Measurements from ENCODE around the gene WDR90. TPM values are rescaled to one million over a fixed set of nuclear protein-coding genes. Genes with fewer than 3 reads are reported as not detected.

Gene WDR90
- total RNA-seq, 4 donors from 2014 or later: 11.1 to 32.1 (median 18.9) TPM

DNA sequence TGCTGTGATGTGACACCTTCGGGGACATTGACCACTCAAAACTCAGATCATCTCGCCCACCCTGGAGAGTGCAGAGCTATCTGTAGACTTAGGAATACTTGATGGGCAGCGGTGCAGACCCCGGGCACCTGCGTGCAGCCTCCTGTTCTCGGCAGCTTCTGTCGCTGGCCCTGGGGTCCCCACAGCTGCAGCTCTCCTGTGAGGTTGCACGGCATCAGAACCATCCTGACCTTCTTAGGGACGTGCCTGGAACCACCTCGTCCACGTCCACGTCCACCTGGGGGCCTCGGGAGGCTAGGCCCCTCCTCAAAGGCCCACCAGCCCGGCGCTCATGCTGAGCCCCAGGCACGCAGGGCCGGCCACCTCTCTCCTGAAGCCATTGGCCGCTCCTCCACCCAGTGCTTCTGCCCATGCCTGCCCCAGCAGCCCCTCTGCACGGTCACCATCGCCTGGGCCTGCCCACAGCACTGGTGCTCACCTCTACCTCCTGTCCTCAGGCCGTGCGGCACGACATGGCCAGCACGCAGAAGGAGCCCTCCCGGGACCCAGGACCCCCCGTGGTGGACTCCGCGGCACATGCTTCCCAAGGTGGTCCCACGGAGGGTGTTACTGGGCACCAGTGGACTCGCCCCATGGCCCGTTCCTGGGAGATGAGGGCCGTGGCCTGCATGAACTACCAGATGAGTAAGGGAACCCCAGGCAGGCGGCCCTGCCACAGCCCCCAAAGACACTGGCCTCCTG lies 20.7 kb upstream of the WDR90 start:
- WGBS, 2 donors: 90 to 92% methylated on average over 14 to 33 of the region's 33 CpGs
- peak in 1 of 2 donors; percentile 87 for DNase-seq (ENCODE audit: low spot score in 2 of 2)
- intact Hi-C loops (cut with DNase I; ENCODE audit: low total_unique reads): no loop called here
- TF ChIP-seq, protein P1, sequence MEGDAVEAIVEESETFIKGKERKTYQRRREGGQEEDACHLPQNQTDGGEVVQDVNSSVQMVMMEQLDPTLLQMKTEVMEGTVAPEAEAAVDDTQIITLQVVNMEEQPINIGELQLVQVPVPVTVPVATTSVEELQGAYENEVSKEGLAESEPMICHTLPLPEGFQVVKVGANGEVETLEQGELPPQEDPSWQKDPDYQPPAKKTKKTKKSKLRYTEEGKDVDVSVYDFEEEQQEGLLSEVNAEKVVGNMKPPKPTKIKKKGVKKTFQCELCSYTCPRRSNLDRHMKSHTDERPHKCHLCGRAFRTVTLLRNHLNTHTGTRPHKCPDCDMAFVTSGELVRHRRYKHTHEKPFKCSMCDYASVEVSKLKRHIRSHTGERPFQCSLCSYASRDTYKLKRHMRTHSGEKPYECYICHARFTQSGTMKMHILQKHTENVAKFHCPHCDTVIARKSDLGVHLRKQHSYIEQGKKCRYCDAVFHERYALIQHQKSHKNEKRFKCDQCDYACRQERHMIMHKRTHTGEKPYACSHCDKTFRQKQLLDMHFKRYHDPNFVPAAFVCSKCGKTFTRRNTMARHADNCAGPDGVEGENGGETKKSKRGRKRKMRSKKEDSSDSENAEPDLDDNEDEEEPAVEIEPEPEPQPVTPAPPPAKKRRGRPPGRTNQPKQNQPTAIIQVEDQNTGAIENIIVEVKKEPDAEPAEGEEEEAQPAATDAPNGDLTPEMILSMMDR (IDR thresholded peaks at IDR 0.05): no peak
- TF ChIP-seq POLR2A (IDR thresholded peaks at IDR 0.05): no peak
- H3K4me3 ChIP-seq (ENCODE audit: low read depth, poor library complexity, severe bottlenecking): no peak overlapping the region

DNA sequence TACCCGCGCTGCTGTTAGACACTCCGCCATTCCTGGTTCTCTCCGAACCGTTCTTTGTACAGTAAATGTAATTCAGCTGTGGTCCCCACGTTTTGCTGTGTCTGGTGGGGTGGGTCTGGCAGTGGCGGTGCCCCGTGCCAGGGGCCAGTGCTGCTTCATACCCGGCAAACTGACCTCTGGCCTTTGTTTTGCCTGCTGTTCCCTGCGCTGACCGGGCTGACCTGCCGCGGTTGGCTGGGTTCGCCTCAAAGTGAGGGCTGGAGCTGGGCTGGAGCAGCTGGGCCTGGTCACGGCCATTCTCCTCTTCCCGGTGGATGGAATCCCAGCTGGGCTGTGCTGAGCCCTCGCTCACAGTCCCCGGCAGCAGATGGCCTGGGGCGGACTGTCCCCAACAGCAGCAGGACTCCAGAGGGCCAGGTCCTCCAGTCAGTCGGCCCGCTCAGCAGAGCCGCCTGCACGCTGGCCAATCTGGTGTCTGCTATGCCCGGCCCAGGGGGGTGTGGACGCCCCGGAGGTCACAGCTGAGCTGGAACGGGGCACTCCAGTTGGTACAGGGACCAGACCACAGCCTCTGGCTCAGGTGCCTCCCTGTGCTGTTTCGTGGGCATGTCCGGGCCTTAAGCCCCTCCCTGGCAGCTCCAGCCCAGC lies 19.9 kb upstream of the WDR90 start:
- WGBS, 2 donors: 67 to 70% methylated on average over 26 to 29 of the region's 29 CpGs
- intact Hi-C loops (cut with DNase I; ENCODE audit: low total_unique reads): no loop called here
- H3K4me3 ChIP-seq (ENCODE audit: low read depth, poor library complexity, severe bottlenecking): no peak overlapping the region
- DNase-seq (ENCODE audit: low spot score in 2 of 2): no peak
- TF ChIP-seq POLR2A (IDR thresholded peaks at IDR 0.05): no peak
- TF ChIP-seq, protein P1 (IDR thresholded peaks at IDR 0.05): no peak

DNA sequence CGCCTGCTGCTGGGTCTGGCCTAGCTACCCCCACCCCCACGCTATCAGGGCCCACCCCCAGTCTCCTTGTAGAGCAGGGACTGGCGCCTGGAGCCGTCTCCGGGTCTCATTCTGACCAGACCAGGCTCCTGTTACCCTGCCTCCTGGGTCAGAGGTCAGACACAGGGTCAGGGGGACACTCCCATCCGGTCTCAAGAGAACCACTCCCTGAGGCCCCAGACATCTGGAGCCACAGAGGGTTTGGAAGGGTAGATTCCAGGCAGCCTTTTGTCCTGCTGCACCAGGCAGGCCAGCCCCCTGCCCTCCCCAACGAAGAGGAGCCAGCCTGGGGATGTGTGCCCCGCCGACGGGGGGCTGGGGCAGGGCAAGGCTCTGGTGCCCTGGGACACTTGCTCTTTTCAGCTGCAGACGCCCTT lies 19.3 kb upstream of the WDR90 start:
- intact Hi-C loops (cut with DNase I; ENCODE audit: low total_unique reads): no loop called here
- WGBS, 2 donors: 54 to 56% methylated on average over 10 to 11 of the region's 11 CpGs
- DNase-seq (ENCODE audit: low spot score in 2 of 2): no peak
- H3K4me3 ChIP-seq (ENCODE audit: low read depth, poor library complexity, severe bottlenecking): no peak overlapping the region
- TF ChIP-seq POLR2A (IDR thresholded peaks at IDR 0.05): no peak
- TF ChIP-seq, protein P1 (IDR thresholded peaks at IDR 0.05): no peak

DNA sequence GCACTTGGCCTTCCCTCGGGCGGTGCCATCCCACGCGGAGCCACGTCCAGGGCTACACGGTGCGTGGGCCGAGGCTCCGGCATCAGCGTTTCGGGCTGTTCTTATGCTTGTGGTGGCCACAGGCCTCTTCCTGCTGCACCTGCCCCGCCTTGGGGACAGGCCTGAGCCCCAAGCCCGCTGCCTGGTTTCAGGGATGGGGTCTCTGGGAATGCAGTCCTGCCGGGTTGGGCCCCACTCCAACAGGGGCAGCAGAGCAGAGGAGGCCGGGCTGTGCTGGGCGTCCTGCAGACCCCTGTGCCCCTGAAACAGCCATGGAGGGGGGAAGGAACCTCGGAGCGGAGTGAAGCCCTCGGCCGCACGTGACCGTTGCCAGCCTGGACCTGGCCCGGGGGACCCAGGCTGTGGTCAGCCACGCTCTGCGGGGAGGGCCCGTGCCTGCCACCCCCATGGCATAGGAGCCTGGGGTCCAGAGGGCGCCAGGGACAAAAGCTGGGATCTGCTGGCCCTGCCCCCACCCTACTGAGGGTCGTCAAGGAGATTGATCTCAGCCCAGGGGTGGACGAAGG lies 18.8 kb upstream of the WDR90 start:
- no peak overlapping the region for H3K4me3 ChIP-seq (ENCODE audit: low read depth, poor library complexity, severe bottlenecking)
- TF ChIP-seq, protein P1 (IDR thresholded peaks at IDR 0.05): no peak
- TF ChIP-seq POLR2A (IDR thresholded peaks at IDR 0.05): no peak
- intact Hi-C loops (cut with DNase I; ENCODE audit: low total_unique reads): no loop called here
- WGBS, 2 donors: 42 to 44% methylated on average over 14 to 28 of the region's 29 CpGs
- no peak for DNase-seq (ENCODE audit: low spot score in 2 of 2)

DNA sequence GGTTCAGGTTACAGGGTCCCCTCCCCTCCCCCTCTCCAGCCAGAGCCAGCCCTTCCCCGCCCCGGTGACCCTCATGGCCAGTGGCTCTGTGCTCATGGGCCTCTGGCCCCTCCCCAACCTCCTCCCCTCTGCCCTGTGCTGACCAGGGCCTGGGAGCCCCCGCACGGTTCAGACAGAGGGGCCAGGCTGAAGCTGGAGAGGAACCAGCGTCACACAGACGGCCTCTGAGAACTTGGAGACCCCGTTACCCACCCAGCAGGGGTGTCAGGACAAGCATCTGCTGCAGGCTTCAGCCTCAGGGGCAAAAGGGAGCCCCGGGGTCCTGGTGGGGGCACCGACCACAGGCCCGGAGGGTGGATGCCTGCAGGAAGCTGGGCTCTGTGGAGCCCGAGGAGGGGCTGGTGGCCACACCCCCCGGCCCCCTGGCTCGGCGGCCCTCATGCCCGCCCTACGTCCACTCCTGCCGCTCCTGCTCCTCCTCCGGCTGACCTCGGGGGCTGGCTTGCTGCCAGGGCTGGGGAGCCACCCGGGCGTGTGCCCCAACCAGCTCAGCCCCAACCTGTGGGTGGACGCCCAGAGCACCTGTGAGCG lies 18.3 kb upstream of the WDR90 start, which contains the start of gene WFIKKN1:
TSS of gene WFIKKN1 (plus strand) at position 171 of the 591 bp plus-strand sequence. CDS start at position 440, 269 bp downstream.
- H3K4me3 ChIP-seq (ENCODE audit: low read depth, poor library complexity, severe bottlenecking): no peak within 1 kb of the TSS
- intact Hi-C loops (cut with DNase I; ENCODE audit: low total_unique reads): no loop called here
- WGBS, 2 donors: 11% methylated on average over 18 of the region's 23 CpGs; no CpG with 5 or more reads in 1 of the 2 donors
- no peak for DNase-seq (ENCODE audit: low spot score in 2 of 2)
- TF ChIP-seq POLR2A (IDR thresholded peaks at IDR 0.05): no peak
- TF ChIP-seq, protein P1 (IDR thresholded peaks at IDR 0.05): no peak
